G401 (cell line): Measurements from ENCODE around the gene CENPX. TPM values are rescaled to one million over a fixed set of nuclear protein-coding genes. Genes with fewer than 3 reads are reported as not detected.

ENCODE experiments used
- DNase-seq: peaks from one replicate; pipeline ENCODE4 v3.0.0-alpha.2; 2015; ENCODE audit warnings: low spot score
- in situ Hi-C: cut with HindIII; loops from 2 replicates; pipeline ENCODE4 v1.10.0; 2016; ENCODE audit warnings: low sequenced_read_pairs, mixed read lengths
- total RNA-seq: library from RNA; depleted of rRNA; stranded (reverse); fragments of >200 nt; shearing (Covaris generic); gene quantifications from 2 replicates; pipeline ENCODE4 v1.2.3, GENCODE V29; 2014

CENPX gene
- total RNA-seq, 1 experiment from 2014 or later: 57.8 TPM

GRCh38 chr17:82015311-82015971 lies 7.2 kb downstream of the CENPX start:
- in situ Hi-C loops: no loop called here
- no peak for DNase-seq

GRCh38 chr17:82014971-82015310 lies 7.7 kb downstream of the CENPX start:
- DNase-seq: no peak
- in situ Hi-C loops: no loop called here

GRCh38 chr17:82014432-82014831 lies 8.2 kb downstream of the CENPX start:
- in situ Hi-C loops: no loop called here
- no peak for DNase-seq

- in situ Hi-C loops: no loop called here
- no peak for DNase-seq
Measured at GRCh38 chr17:82013772-82014321, 8.8 kb downstream of the CENPX start.

- DNase-seq: peak; percentile 72
- in situ Hi-C loops: no loop called here
Measured at GRCh38 chr17:82013341-82013740, 9.3 kb downstream of the CENPX start.

- no peak for DNase-seq
- in situ Hi-C loops: no loop called here
Measured at GRCh38 chr17:82012640-82013295, 9.9 kb downstream of the CENPX start.

GRCh38 chr17:82012261-82012639 lies 10.4 kb downstream of the CENPX start:
- in situ Hi-C loops: no loop called here

GRCh38 chr17:82011617-82012187 lies 11.0 kb downstream of the CENPX start:
- in situ Hi-C loops: no loop called here
- DNase-seq: no peak

More at GRCh38 chr17:82012261-82012639, 10.4 kb downstream of the CENPX start:
- no peak for DNase-seq

GRCh38 chr17:82010575-82011525 lies 11.8 kb downstream of the CENPX start:
- in situ Hi-C loops: no loop called here
- no peak for DNase-seq

GRCh38 chr17:82009413-82009812 lies 13.3 kb downstream of the CENPX start:
- DNase-seq: no peak
- in situ Hi-C loops: no loop called here

- in situ Hi-C loops: no loop called here
- no peak for DNase-seq
Measured at GRCh38 chr17:82008941-82009405, 13.7 kb downstream of the CENPX start.

GRCh38 chr17:82008258-82008940 lies 14.3 kb downstream of the CENPX start:
- in situ Hi-C loops: no loop called here
- no peak for DNase-seq

- in situ Hi-C loops: no loop called here
- DNase-seq: peak; percentile 29
Measured at GRCh38 chr17:82007495-82008257, 15.0 kb downstream of the CENPX start.

- DNase-seq: no peak
- in situ Hi-C loops: no loop called here
Measured at GRCh38 chr17:82007228-82007494, 15.5 kb downstream of the CENPX start.

- DNase-seq: peak; percentile 83
- in situ Hi-C loops: no loop called here
Measured at GRCh38 chr17:82006468-82007227, 16.0 kb downstream of the CENPX start.

GRCh38 chr17:82005701-82006348 lies 16.9 kb downstream of the CENPX start:
- no peak for DNase-seq
- in situ Hi-C loops: no loop called here
